HepG2 (cell line): Measurements from ENCODE around the gene CCDC85C. TPM values are rescaled to one million over a fixed set of nuclear protein-coding genes. Genes with fewer than 3 reads are reported as not detected.
A peak's percentile ranks its signal among the peaks of the same experiment; 100 is the strongest.

Experiments
- ETV6 ChIP-seq: sonication (generic); formaldehyde crosslinking; conservative IDR thresholded peaks from 2 replicates; pipeline ENCODE4 v1.4.0; 2020; ENCODE audit warnings: missing genetic modification reagents
- FOSL2 ChIP-seq: sonication (generic); formaldehyde crosslinking; IDR thresholded peaks from 2 replicates; pipeline ENCODE4 v1.4.0; 2020; ENCODE audit warnings: missing genetic modification reagents
- KDM3A ChIP-seq: IDR thresholded peaks from 2 replicates; pipeline ENCODE4 v1.6.1; 2018; ENCODE audit warnings: low read depth, missing compliant biosample characterization
- MLX ChIP-seq: IDR thresholded peaks from 2 replicates; pipeline ENCODE4 v1.6.1; 2016
- NR2C2 ChIP-seq: sonication (generic); formaldehyde crosslinking; IDR thresholded peaks from 2 replicates; pipeline ENCODE4 v1.4.0; 2020; ENCODE audit warnings: missing genetic modification reagents, mild to moderate bottlenecking, moderate library complexity, borderline replicate concordance
- ZNF225 ChIP-seq: sonication (generic); formaldehyde crosslinking; IDR thresholded peaks from 2 replicates; pipeline ENCODE4 v1.4.0; 2020; ENCODE audit warnings: mild to moderate bottlenecking, missing genetic modification reagents
- ZNF354B ChIP-seq: sonication (generic); formaldehyde crosslinking; IDR thresholded peaks from 2 replicates; pipeline ENCODE4 v1.8.0; 2022; ENCODE audit warnings: mild to moderate bottlenecking, missing genetic modification reagents
- ZNF558 ChIP-seq: sonication (generic); formaldehyde crosslinking; IDR thresholded peaks from 2 replicates; pipeline ENCODE4 v1.9.0; 2022; ENCODE audit warnings: mild to moderate bottlenecking, missing genetic modification reagents, borderline replicate concordance
- polyA plus RNA-seq, 8 experiments: library from polyadenylated mRNA; depleted of rRNA in 3 of 8; stranded (reverse) in 7 of 8; unstranded in 1 of 8; fragments of >200 nt; fragmentation: Illumina TruSeq in 4 of 8; extraction: Trizol in 4 of 8; gene quantifications; 2 replicates each; pipeline versions ENCODE4 v1.2.1 to v1.2.3, GENCODE V29; 2011 to 2016; ENCODE audit warnings: low read depth in 4 of 8, missing spikeins in 1 of 8, mixed read lengths in 1 of 8; ENCODE audit not compliant: insufficient read depth in 1 of 8
- total RNA-seq, 5 experiments: library from RNA; depleted of rRNA; stranded (reverse); fragments of >200 nt; fragmentation: Illumina TruSeq; extraction: Trizol; gene quantifications; 2 replicates each; pipeline ENCODE4 v1.2.3, GENCODE V29; 2016; ENCODE audit warnings: low read depth in 1 of 5
- TF ChIP-seq, protein P1 (sequence below): sonication (generic); formaldehyde crosslinking; IDR thresholded peaks from 2 replicates; pipeline ENCODE4 v1.4.0; 2020; ENCODE audit warnings: missing genetic modification reagents
- TF ChIP-seq, protein P2 (sequence below): sonication (generic); formaldehyde crosslinking; IDR thresholded peaks from 2 replicates; pipeline ENCODE4 v1.5.0; 2020; ENCODE audit warnings: missing genetic modification reagents, mild to moderate bottlenecking, borderline replicate concordance

Gene CCDC85C
- total and polyA plus RNA-seq, 2 of the 13 experiments (the other 11 are each of a cell fraction or from before 2014, with no cell fraction given), result 18.8 to 43.8 TPM

- TF ChIP-seq, protein P1, sequence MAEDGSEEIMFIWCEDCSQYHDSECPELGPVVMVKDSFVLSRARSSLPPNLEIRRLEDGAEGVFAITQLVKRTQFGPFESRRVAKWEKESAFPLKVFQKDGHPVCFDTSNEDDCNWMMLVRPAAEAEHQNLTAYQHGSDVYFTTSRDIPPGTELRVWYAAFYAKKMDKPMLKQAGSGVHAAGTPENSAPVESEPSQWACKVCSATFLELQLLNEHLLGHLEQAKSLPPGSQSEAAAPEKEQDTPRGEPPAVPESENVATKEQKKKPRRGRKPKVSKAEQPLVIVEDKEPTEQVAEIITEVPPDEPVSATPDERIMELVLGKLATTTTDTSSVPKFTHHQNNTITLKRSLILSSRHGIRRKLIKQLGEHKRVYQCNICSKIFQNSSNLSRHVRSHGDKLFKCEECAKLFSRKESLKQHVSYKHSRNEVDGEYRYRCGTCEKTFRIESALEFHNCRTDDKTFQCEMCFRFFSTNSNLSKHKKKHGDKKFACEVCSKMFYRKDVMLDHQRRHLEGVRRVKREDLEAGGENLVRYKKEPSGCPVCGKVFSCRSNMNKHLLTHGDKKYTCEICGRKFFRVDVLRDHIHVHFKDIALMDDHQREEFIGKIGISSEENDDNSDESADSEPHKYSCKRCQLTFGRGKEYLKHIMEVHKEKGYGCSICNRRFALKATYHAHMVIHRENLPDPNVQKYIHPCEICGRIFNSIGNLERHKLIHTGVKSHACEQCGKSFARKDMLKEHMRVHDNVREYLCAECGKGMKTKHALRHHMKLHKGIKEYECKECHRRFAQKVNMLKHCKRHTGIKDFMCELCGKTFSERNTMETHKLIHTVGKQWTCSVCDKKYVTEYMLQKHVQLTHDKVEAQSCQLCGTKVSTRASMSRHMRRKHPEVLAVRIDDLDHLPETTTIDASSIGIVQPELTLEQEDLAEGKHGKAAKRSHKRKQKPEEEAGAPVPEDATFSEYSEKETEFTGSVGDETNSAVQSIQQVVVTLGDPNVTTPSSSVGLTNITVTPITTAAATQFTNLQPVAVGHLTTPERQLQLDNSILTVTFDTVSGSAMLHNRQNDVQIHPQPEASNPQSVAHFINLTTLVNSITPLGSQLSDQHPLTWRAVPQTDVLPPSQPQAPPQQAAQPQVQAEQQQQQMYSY, result no peak
- TF ChIP-seq, protein P2, sequence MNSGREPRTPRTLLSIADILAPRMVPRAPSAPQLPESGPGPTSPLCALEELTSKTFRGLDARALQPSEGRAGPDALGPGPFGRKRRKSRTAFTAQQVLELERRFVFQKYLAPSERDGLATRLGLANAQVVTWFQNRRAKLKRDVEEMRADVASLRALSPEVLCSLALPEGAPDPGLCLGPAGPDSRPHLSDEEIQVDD (CRISPR knock-in tag), result no peak
- TF ChIP-seq ETV6 (CRISPR knock-in tag), result no peak
- TF ChIP-seq NR2C2 (CRISPR knock-in tag), result no peak
- no peak for TF ChIP-seq ZNF558
- no peak for TF ChIP-seq ZNF354B (CRISPR knock-in tag)
- no peak for TF ChIP-seq ZNF225 (CRISPR knock-in tag)
- no peak for TF ChIP-seq MLX (CRISPR knock-in tag)
- no peak for TF ChIP-seq KDM3A (CRISPR knock-in tag)
- peak; percentile 35; the same call in 1 of the 2 replicates for TF ChIP-seq FOSL2 (CRISPR knock-in tag)
These were observed 13.1 kb downstream of the CCDC85C start (continued) for GRCh38 chr14:99590746-99591555.
